ENCODE data around the gene CFAP251.
A peak's percentile ranks its signal among the peaks of the same experiment; 100 is the strongest.
"Not testable (repeated sequence)": the region's sequence is repeated elsewhere in the genome, so short reads cannot be mapped to it uniquely, and the experiment has no call there.

Gene CFAP251

DNA sequence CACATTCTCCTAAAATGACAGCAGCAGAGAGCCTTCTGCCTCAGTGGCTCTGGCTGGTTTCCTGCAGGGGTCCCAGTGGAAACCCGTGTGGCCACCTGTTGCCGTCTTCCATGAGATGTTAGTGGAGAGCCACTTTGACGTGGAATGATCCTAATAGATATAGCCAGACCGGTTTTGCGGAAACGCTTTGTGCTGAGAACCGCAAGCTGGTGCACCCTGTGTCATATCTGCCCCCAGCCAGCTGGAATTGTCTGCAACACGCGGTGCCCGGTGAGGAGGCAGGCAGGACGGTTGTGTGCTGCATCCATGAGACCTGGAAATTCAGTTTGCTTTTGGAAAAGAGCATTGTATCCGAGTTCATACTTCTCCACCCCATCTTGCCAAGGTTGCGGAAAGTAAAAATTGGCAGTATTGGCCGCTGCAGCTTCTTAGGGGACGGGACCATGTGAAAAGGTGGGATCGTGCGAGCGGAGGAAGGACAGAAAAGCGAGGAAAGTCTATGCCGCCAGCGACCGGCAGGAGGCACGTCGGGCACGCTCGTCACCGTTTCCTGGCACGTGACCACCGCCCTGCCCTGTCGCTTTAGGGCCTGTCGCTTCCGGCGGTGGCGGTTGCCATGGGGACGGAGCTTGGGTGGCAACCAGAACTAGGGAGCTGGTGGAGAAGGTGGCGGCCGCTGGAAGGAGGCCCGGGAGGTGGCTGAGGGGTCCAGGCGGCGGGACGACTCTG lies at the start of gene CFAP251:
Gene CFAP251 (plus strand): TSS at position 643 of the 729 bp plus-strand sequence. CDS start 2,714 bp downstream, outside the sequence.
- H3K27ac Mint-ChIP-seq, result peak within 1 kb of the TSS; percentile 85
- no peaks in the 10 kb centered on the region for H3K9me3 Mint-ChIP-seq
- peaks cover 23% of the 10 kb centered on the region for H3K36me3 Mint-ChIP-seq (ENCODE audit: low read depth)
- peaks cover 19% of the 10 kb centered on the region for H3K4me1 Mint-ChIP-seq (ENCODE audit: low read depth)
- DNase-seq (ENCODE audit: low spot score), result peak; percentile 92
- H3K27me3 Mint-ChIP-seq (ENCODE audit: low read depth), result no peaks in the 10 kb centered on the region
- H3K4me3 Mint-ChIP-seq, result peak within 1 kb of the TSS; percentile 85

DNA sequence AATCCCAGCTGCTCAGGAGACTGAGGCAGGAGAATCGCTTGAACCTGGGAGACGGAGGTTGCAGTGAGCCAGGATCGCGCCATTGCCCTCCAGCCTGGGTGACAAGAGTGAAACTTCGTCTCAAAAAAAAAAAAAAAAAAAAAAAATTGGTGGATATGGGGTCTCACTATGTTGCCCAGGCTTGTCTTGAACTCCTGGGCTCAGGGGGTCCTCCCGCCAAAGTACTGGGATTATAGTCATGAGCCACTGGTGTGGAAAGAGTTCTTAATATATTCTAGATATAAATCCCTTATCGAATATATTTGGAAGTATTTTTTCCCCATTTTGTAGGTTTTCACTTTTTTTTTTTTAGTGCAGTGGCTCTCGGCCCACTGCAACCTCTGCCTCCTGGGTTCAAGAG lies 49.2 kb upstream of the CFAP251 start:
- not testable (repeated sequence) for DNase-seq (ENCODE audit: low spot score); H3K36me3 Mint-ChIP-seq (ENCODE audit: low read depth); H3K27ac Mint-ChIP-seq; H3K27me3 Mint-ChIP-seq (ENCODE audit: low read depth); H3K4me3 Mint-ChIP-seq; H3K9me3 Mint-ChIP-seq; H3K4me1 Mint-ChIP-seq (ENCODE audit: low read depth)

- no peak overlapping the region for H3K27ac Mint-ChIP-seq
- no peaks in the 10 kb centered on the region for H3K27me3 Mint-ChIP-seq (ENCODE audit: low read depth)
- no peak overlapping the region for H3K4me3 Mint-ChIP-seq
- no peaks in the 10 kb centered on the region for H3K36me3 Mint-ChIP-seq (ENCODE audit: low read depth)
- H3K9me3 Mint-ChIP-seq, result no peaks in the 10 kb centered on the region
- DNase-seq (ENCODE audit: low spot score), result no peak
- H3K4me1 Mint-ChIP-seq (ENCODE audit: low read depth), result no peaks in the 10 kb centered on the region
Measured at GRCh38 chr12:121871467-121871866, 46.9 kb upstream of the CFAP251 start.

GRCh38 chr12:121872546-121873215 lies 45.7 kb upstream of the CFAP251 start:
- Mint-ChIP-seq H3K36me3 (ENCODE audit: low read depth) (no peaks in the 10 kb centered on the region), H3K9me3 (no peaks in the 10 kb centered on the region), H3K4me1 (ENCODE audit: low read depth) (no peaks in the 10 kb centered on the region), H3K4me3 (no peak overlapping the region), H3K27me3 (ENCODE audit: low read depth) (no peaks in the 10 kb centered on the region), H3K27ac (no peak overlapping the region)
- DNase-seq (ENCODE audit: low spot score), result no peak

- DNase-seq (ENCODE audit: low spot score), result no peak
- Mint-ChIP-seq H3K27me3 (ENCODE audit: low read depth) (peaks cover 2% of the 10 kb centered on the region), H3K4me1 (ENCODE audit: low read depth) (no peaks in the 10 kb centered on the region), H3K27ac (no peak overlapping the region), H3K36me3 (ENCODE audit: low read depth) (no peaks in the 10 kb centered on the region), H3K9me3 (no peaks in the 10 kb centered on the region), H3K4me3 (no peak overlapping the region)
Measured at GRCh38 chr12:121873216-121873569, 45.2 kb upstream of the CFAP251 start.

GRCh38 chr12:121874071-121874470 lies 44.3 kb upstream of the CFAP251 start:
- peaks cover 2% of the 10 kb centered on the region for H3K27me3 Mint-ChIP-seq (ENCODE audit: low read depth)
- no peak overlapping the region for H3K27ac Mint-ChIP-seq
- no peaks in the 10 kb centered on the region for H3K9me3 Mint-ChIP-seq
- DNase-seq (ENCODE audit: low spot score), result no peak
- H3K36me3 Mint-ChIP-seq (ENCODE audit: low read depth), result no peaks in the 10 kb centered on the region
- no peak overlapping the region for H3K4me3 Mint-ChIP-seq
- no peaks in the 10 kb centered on the region for H3K4me1 Mint-ChIP-seq (ENCODE audit: low read depth)

DNA sequence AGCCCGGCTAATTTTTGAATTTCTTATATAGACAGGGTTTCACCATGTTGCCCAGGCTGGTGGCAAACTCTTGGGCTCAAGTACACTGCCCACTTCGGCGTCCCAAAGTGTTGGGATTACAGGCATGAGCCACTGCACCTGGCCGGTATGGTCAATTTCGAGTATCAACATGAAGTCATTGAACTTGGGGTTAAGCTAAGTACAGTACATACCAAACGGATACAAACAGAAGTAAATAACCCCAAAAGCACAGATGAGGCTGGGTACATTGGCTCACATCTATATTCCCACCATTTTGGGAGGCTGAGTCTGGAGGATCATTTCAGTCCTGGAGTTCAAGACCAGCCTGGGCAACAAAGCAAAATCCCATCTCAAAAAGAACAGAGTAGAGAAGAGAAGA lies 42.8 kb upstream of the CFAP251 start:
- H3K36me3 Mint-ChIP-seq (ENCODE audit: low read depth), result no peaks in the 10 kb centered on the region
- no peaks in the 10 kb centered on the region for H3K9me3 Mint-ChIP-seq
- no peaks in the 10 kb centered on the region for H3K4me1 Mint-ChIP-seq (ENCODE audit: low read depth)
- no peak overlapping the region for H3K4me3 Mint-ChIP-seq
- H3K27ac Mint-ChIP-seq, result no peak overlapping the region
- no peak for DNase-seq (ENCODE audit: low spot score)
- peaks cover 2% of the 10 kb centered on the region for H3K27me3 Mint-ChIP-seq (ENCODE audit: low read depth)

- not testable (repeated sequence) for H3K27ac Mint-ChIP-seq; DNase-seq (ENCODE audit: low spot score); H3K9me3 Mint-ChIP-seq; H3K27me3 Mint-ChIP-seq (ENCODE audit: low read depth); H3K4me3 Mint-ChIP-seq; H3K4me1 Mint-ChIP-seq (ENCODE audit: low read depth); H3K36me3 Mint-ChIP-seq (ENCODE audit: low read depth)
Measured at GRCh38 chr12:121876080-121876447, 42.3 kb upstream of the CFAP251 start.

DNA sequence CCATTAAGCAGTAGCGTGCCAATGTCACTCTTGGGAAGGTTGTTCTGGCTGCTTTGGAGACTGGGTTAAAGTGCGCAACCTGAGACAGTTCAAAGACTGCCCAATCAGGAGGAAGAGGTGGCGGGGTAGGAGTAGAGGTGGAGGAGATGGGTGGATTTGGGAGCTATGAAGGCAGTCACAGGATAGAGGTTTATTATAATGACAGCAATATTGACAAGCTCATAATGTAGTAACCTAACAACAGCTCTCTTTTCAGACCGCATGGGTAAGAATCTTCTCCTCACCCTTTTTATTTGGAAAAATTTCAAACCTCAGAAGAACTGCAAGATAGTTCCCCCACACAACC lies 35.1 kb upstream of the CFAP251 start:
- Mint-ChIP-seq H3K9me3 (no peaks in the 10 kb centered on the region), H3K4me3 (no peak overlapping the region), H3K27ac (no peak overlapping the region), H3K36me3 (ENCODE audit: low read depth) (no peaks in the 10 kb centered on the region), H3K27me3 (ENCODE audit: low read depth) (peaks cover 7% of the 10 kb centered on the region), H3K4me1 (ENCODE audit: low read depth) (peaks cover 6% of the 10 kb centered on the region)
- no peak for DNase-seq (ENCODE audit: low spot score)

DNA sequence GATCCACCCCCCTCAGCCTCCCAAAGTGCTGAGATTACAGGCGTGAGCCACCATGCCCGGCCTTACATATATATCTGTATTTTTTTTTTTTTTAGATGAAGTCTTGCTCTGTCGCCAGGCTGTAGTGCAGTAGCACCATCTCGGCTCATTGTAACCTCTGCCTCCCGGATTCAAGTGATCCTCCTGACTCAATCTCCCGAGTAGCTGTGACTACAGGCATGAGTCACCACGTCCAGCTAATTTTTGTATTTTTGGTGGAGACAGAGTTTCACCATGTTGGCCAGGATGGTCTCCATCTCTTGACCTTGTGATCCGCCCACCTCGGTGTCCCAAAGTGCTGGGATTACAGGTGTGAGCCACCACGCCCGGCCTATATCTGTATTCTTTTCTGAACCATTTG lies 33.3 kb upstream of the CFAP251 start:
- peaks cover 10% of the 10 kb centered on the region for H3K4me1 Mint-ChIP-seq (ENCODE audit: low read depth)
- H3K27me3 Mint-ChIP-seq (ENCODE audit: low read depth); H3K27ac Mint-ChIP-seq; DNase-seq (ENCODE audit: low spot score); H3K4me3 Mint-ChIP-seq; H3K9me3 Mint-ChIP-seq; H3K36me3 Mint-ChIP-seq (ENCODE audit: low read depth): not testable (repeated sequence)

- Mint-ChIP-seq H3K4me1 (ENCODE audit: low read depth) (peaks cover 21% of the 10 kb centered on the region), H3K9me3 (no peaks in the 10 kb centered on the region), H3K4me3 (peak overlapping the region; percentile 96), H3K27ac (peak overlapping the region; percentile 99), H3K36me3 (ENCODE audit: low read depth) (peaks cover 9% of the 10 kb centered on the region), H3K27me3 (ENCODE audit: low read depth) (peaks cover 3% of the 10 kb centered on the region)
- DNase-seq (ENCODE audit: low spot score), result no peak
Measured at GRCh38 chr12:121888083-121888477, 30.3 kb upstream of the CFAP251 start.

DNA sequence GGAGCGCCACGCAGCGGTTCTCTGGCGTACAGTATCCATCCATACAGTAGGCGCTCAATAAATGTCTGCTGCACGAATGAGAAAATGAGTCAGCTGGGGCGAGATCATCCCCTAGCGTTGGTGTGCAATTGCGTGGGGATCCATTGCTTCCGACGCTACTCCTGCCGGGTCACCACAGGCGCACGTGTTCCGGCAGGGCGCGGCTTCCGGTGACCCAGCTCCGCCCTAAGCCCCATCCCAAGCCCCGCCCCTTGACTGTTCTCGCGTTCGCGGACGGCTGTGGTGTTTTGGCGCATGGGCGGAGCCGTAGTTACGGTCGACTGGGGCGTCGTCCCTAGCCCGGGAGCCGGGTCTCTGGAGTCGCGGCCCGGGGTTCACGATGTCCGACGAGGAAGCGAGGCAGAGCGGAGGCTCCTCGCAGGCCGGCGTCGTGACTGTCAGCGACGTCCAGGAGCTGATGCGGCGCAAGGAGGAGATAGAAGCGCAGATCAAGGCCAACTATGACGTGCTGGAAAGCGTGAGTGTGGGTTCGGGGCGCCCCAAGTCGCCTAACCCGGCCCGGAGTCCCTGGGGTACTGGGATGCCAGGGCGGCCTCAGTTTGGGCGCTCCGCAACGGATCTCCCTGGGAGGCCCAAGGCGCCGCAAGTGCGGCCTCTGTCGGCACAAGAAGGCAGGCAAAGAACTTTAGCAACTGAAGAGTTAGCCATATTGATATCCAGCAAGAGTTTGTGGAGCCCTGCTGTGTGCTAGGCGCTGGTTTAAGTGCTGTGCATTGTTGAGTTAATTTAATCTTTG lies 29.7 kb upstream of the CFAP251 start, which contains the start of gene PSMD9:
Gene PSMD9 (plus strand): TSS at position 313 of the 796 bp plus-strand sequence. CDS start 67 bp downstream, at position 380.
- H3K9me3 Mint-ChIP-seq, result no peaks in the 10 kb centered on the region
- peaks cover 1% of the 10 kb centered on the region for H3K27me3 Mint-ChIP-seq (ENCODE audit: low read depth)
- H3K4me1 Mint-ChIP-seq (ENCODE audit: low read depth), result peaks cover 24% of the 10 kb centered on the region
- H3K36me3 Mint-ChIP-seq (ENCODE audit: low read depth), result peaks cover 9% of the 10 kb centered on the region
- DNase-seq (ENCODE audit: low spot score), result peak; percentile 98
- peak within 1 kb of the TSS; percentile 96 for H3K4me3 Mint-ChIP-seq
- H3K27ac Mint-ChIP-seq, result peak within 1 kb of the TSS; percentile 99

- Mint-ChIP-seq H3K9me3 (no peaks in the 10 kb centered on the region), H3K27me3 (ENCODE audit: low read depth) (no peaks in the 10 kb centered on the region), H3K4me3 (peak overlapping the region; percentile 96), H3K36me3 (ENCODE audit: low read depth) (peaks cover 12% of the 10 kb centered on the region), H3K27ac (peak overlapping the region; percentile 99), H3K4me1 (ENCODE audit: low read depth) (peaks cover 30% of the 10 kb centered on the region)
- no peak for DNase-seq (ENCODE audit: low spot score)
Measured at GRCh38 chr12:121889274-121889624, 29.1 kb upstream of the CFAP251 start.

DNA sequence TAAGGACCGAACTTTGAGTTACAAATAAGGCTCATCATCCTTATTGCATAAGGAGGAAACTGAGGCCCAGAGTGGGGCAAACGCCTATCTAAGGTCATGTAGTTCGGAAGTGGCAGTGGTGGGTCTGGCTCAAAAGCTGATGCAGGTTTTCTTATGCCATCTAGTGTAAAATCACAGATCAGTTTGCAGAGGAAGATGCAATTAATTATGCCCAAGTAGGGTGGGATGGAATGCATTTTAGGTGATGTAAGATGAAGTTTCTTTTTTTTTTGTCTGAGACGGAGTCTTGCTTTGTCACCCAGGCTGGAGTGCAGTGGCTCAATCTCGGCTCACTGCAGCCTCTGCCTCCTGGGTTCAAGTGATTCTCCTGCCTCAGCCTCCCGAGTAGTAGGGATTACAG lies 28.7 kb upstream of the CFAP251 start:
- Mint-ChIP-seq H3K36me3 (ENCODE audit: low read depth) (peaks cover 12% of the 10 kb centered on the region), H3K4me3 (peak overlapping the region; percentile 96), H3K4me1 (ENCODE audit: low read depth) (peaks cover 32% of the 10 kb centered on the region), H3K27ac (peak overlapping the region; percentile 99)
- H3K27me3 Mint-ChIP-seq (ENCODE audit: low read depth); H3K9me3 Mint-ChIP-seq; DNase-seq (ENCODE audit: low spot score): not testable (repeated sequence)
